ENCODE results near the gene KCNIP1. TPM values are rescaled to one million over a fixed set of nuclear protein-coding genes. Genes with fewer than 3 reads are reported as not detected.

Gene KCNIP1
- total and polyA plus RNA-seq, 9 donors, result 1.9 to 8.3 (median 4.0) TPM

- no peak for DNase-seq
- Histone ChIP-seq H3K4me3 (ENCODE audit: low read length) (no peak overlapping the region), H3K36me3 (ENCODE audit: control insufficient read depth, insufficient read depth, low read length) (no peaks in the 10 kb centered on the region), H3K27me3 (ENCODE audit: control insufficient read depth, insufficient read depth, low read length) (peaks cover 23% of the 10 kb centered on the region), H3K9me3 (replicated peaks; ENCODE audit: control insufficient read depth, low read depth, low read length) (no peaks in the 10 kb centered on the region), H3K4me1 (ENCODE audit: control insufficient read depth, insufficient read depth, low read length) (peaks cover 34% of the 10 kb centered on the region), H3K27ac (ENCODE audit: low read length) (no peak overlapping the region)
- WGBS (ENCODE audit: insufficient coverage), result 1% methylated on average over 7 of the region's 12 CpGs
These were observed 240.0 kb downstream of the KCNIP1 start for GRCh38 chr5:170743876-170744212.

GRCh38 chr5:170745481-170746071 lies 241.8 kb downstream of the KCNIP1 start:
- H3K4me3 ChIP-seq (ENCODE audit: low read length), result no peak overlapping the region
- DNase-seq, result peak; percentile 33
- WGBS (ENCODE audit: insufficient coverage), result 13% methylated on average over 9 of the region's 12 CpGs
- H3K4me1 ChIP-seq (ENCODE audit: control insufficient read depth, insufficient read depth, low read length), result peaks cover 41% of the 10 kb centered on the region
- peaks cover 30% of the 10 kb centered on the region for H3K27me3 ChIP-seq (ENCODE audit: control insufficient read depth, insufficient read depth, low read length)
- H3K36me3 ChIP-seq (ENCODE audit: control insufficient read depth, insufficient read depth, low read length), result no peaks in the 10 kb centered on the region
- no peaks in the 10 kb centered on the region for H3K9me3 ChIP-seq (replicated peaks; ENCODE audit: control insufficient read depth, low read depth, low read length)
- no peak overlapping the region for H3K27ac ChIP-seq (ENCODE audit: low read length)

- peak overlapping the region; percentile 13 for H3K27ac ChIP-seq (ENCODE audit: low read length)
- H3K4me1 ChIP-seq (ENCODE audit: control insufficient read depth, insufficient read depth, low read length), result peaks cover 41% of the 10 kb centered on the region
- WGBS (ENCODE audit: insufficient coverage), result 65% methylated on average over 6 of the region's 14 CpGs
These were observed 242.5 kb downstream of the KCNIP1 start for GRCh38 chr5:170746075-170746960.

GRCh38 chr5:170746961-170747340 lies 243.1 kb downstream of the KCNIP1 start:
- Histone ChIP-seq H3K4me3 (ENCODE audit: low read length) (no peak overlapping the region), H3K4me1 (ENCODE audit: control insufficient read depth, insufficient read depth, low read length) (peaks cover 43% of the 10 kb centered on the region), H3K36me3 (ENCODE audit: control insufficient read depth, insufficient read depth, low read length) (no peaks in the 10 kb centered on the region), H3K27ac (ENCODE audit: low read length) (no peak overlapping the region), H3K9me3 (replicated peaks; ENCODE audit: control insufficient read depth, low read depth, low read length) (no peaks in the 10 kb centered on the region), H3K27me3 (ENCODE audit: control insufficient read depth, insufficient read depth, low read length) (peaks cover 30% of the 10 kb centered on the region)
- 89% methylated on average over 9 of the region's 11 CpGs for WGBS (ENCODE audit: insufficient coverage)
- no peak for DNase-seq

More at GRCh38 chr5:170746075-170746960, 242.5 kb downstream of the KCNIP1 start:
- H3K36me3 ChIP-seq (ENCODE audit: control insufficient read depth, insufficient read depth, low read length), result no peaks in the 10 kb centered on the region
- H3K27me3 ChIP-seq (ENCODE audit: control insufficient read depth, insufficient read depth, low read length), result peaks cover 30% of the 10 kb centered on the region
- H3K9me3 ChIP-seq (replicated peaks; ENCODE audit: control insufficient read depth, low read depth, low read length), result no peaks in the 10 kb centered on the region
- H3K4me3 ChIP-seq (ENCODE audit: low read length), result no peak overlapping the region
- peak; percentile 5 for DNase-seq

GRCh38 chr5:170747357-170747756 lies 243.5 kb downstream of the KCNIP1 start:
- Histone ChIP-seq H3K4me3 (ENCODE audit: low read length) (no peak overlapping the region), H3K27ac (ENCODE audit: low read length) (no peak overlapping the region), H3K27me3 (ENCODE audit: control insufficient read depth, insufficient read depth, low read length) (peaks cover 30% of the 10 kb centered on the region), H3K9me3 (replicated peaks; ENCODE audit: control insufficient read depth, low read depth, low read length) (no peaks in the 10 kb centered on the region), H3K36me3 (ENCODE audit: control insufficient read depth, insufficient read depth, low read length) (no peaks in the 10 kb centered on the region), H3K4me1 (ENCODE audit: control insufficient read depth, insufficient read depth, low read length) (peaks cover 43% of the 10 kb centered on the region)
- WGBS (ENCODE audit: insufficient coverage), result 100% methylated on average over 1 of the region's 1 CpG
- DNase-seq, result no peak

- H3K27ac ChIP-seq (ENCODE audit: low read length), result no peak overlapping the region
- H3K9me3 ChIP-seq (replicated peaks; ENCODE audit: control insufficient read depth, low read depth, low read length), result no peaks in the 10 kb centered on the region
- no peak for DNase-seq
- H3K4me3 ChIP-seq (ENCODE audit: low read length), result no peak overlapping the region
- no peaks in the 10 kb centered on the region for H3K36me3 ChIP-seq (ENCODE audit: control insufficient read depth, insufficient read depth, low read length)
- WGBS (ENCODE audit: insufficient coverage), result 81% methylated on average over 8 of the region's 10 CpGs
- peaks cover 30% of the 10 kb centered on the region for H3K27me3 ChIP-seq (ENCODE audit: control insufficient read depth, insufficient read depth, low read length)
- H3K4me1 ChIP-seq (ENCODE audit: control insufficient read depth, insufficient read depth, low read length), result peaks cover 46% of the 10 kb centered on the region
These were observed 244.0 kb downstream of the KCNIP1 start for GRCh38 chr5:170747851-170748250.

GRCh38 chr5:170748951-170749471 lies 245.2 kb downstream of the KCNIP1 start:
- Histone ChIP-seq H3K4me1 (ENCODE audit: control insufficient read depth, insufficient read depth, low read length) (peaks cover 46% of the 10 kb centered on the region), H3K9me3 (replicated peaks; ENCODE audit: control insufficient read depth, low read depth, low read length) (no peaks in the 10 kb centered on the region), H3K36me3 (ENCODE audit: control insufficient read depth, insufficient read depth, low read length) (no peaks in the 10 kb centered on the region), H3K4me3 (ENCODE audit: low read length) (no peak overlapping the region), H3K27ac (ENCODE audit: low read length) (peak overlapping the region; percentile 1), H3K27me3 (ENCODE audit: control insufficient read depth, insufficient read depth, low read length) (peaks cover 26% of the 10 kb centered on the region)
- DNase-seq, result peak; percentile 91
- WGBS (ENCODE audit: insufficient coverage), result 33% methylated on average over 7 of the region's 13 CpGs

- peaks cover 17% of the 10 kb centered on the region for H3K27me3 ChIP-seq (ENCODE audit: control insufficient read depth, insufficient read depth, low read length)
- no peak for DNase-seq
- H3K27ac ChIP-seq (ENCODE audit: low read length), result no peak overlapping the region
- no peaks in the 10 kb centered on the region for H3K36me3 ChIP-seq (ENCODE audit: control insufficient read depth, insufficient read depth, low read length)
- peaks cover 36% of the 10 kb centered on the region for H3K4me1 ChIP-seq (ENCODE audit: control insufficient read depth, insufficient read depth, low read length)
- H3K9me3 ChIP-seq (replicated peaks; ENCODE audit: control insufficient read depth, low read depth, low read length), result no peaks in the 10 kb centered on the region
- 72% methylated on average over 7 of the region's 7 CpGs for WGBS (ENCODE audit: insufficient coverage)
- no peak overlapping the region for H3K4me3 ChIP-seq (ENCODE audit: low read length)
These were observed 246.2 kb downstream of the KCNIP1 start for GRCh38 chr5:170749911-170750431.

GRCh38 chr5:170750791-170751190 lies 247.0 kb downstream of the KCNIP1 start:
- Histone ChIP-seq H3K9me3 (replicated peaks; ENCODE audit: control insufficient read depth, low read depth, low read length) (no peaks in the 10 kb centered on the region), H3K4me1 (ENCODE audit: control insufficient read depth, insufficient read depth, low read length) (peaks cover 30% of the 10 kb centered on the region), H3K4me3 (ENCODE audit: low read length) (no peak overlapping the region), H3K27ac (ENCODE audit: low read length) (no peak overlapping the region), H3K36me3 (ENCODE audit: control insufficient read depth, insufficient read depth, low read length) (no peaks in the 10 kb centered on the region), H3K27me3 (ENCODE audit: control insufficient read depth, insufficient read depth, low read length) (peaks cover 14% of the 10 kb centered on the region)
- 70% methylated on average over 5 of the region's 6 CpGs for WGBS (ENCODE audit: insufficient coverage)
- no peak for DNase-seq

- H3K36me3 ChIP-seq (ENCODE audit: control insufficient read depth, insufficient read depth, low read length), result no peaks in the 10 kb centered on the region
- no peaks in the 10 kb centered on the region for H3K9me3 ChIP-seq (replicated peaks; ENCODE audit: control insufficient read depth, low read depth, low read length)
- no peak overlapping the region for H3K4me3 ChIP-seq (ENCODE audit: low read length)
- H3K27me3 ChIP-seq (ENCODE audit: control insufficient read depth, insufficient read depth, low read length), result peaks cover 9% of the 10 kb centered on the region
- peak; percentile 26 for DNase-seq
- WGBS (ENCODE audit: insufficient coverage), result 37% methylated on average over 9 of the region's 11 CpGs
- H3K4me1 ChIP-seq (ENCODE audit: control insufficient read depth, insufficient read depth, low read length), result peaks cover 22% of the 10 kb centered on the region
- no peak overlapping the region for H3K27ac ChIP-seq (ENCODE audit: low read length)
These were observed 247.8 kb downstream of the KCNIP1 start for GRCh38 chr5:170751631-170752030.

All from muscle of leg (tissue), 11 donors.